GM19463 (cell line): ENCODE measurements around the gene UCP1.
A peak's percentile ranks its signal among the peaks of the same experiment; 100 is the strongest.

ENCODE experiments used
- ATAC-seq: cut with Tn5 transposase; IDR thresholded peaks from one replicate; pipeline ENCODE4 v1.9.1; 2021; ENCODE audit warnings: mild to moderate bottlenecking, moderate library complexity; ENCODE audit not compliant: unreplicated experiment

The UCP1 gene

GRCh38 chr4:140568507-140569306, at the start of gene UCP1:
TSS of gene UCP1 (minus strand) at chr4:140568961. CDS start at chr4:140568729, 232 bp downstream.
- ATAC-seq = no peak

- no peak for ATAC-seq
These were observed 48.9 kb upstream of the UCP1 start for GRCh38 chr4:140617499-140618248.

- ATAC-seq = no peak
These were observed 46.7 kb upstream of the UCP1 start for GRCh38 chr4:140615451-140615850.

- no peak for ATAC-seq
These were observed 43.6 kb upstream of the UCP1 start for GRCh38 chr4:140612357-140612756.

- no peak for ATAC-seq
These were observed 43.1 kb upstream of the UCP1 start for GRCh38 chr4:140611854-140612253.

- ATAC-seq = peak; percentile 65
These were observed 41.0 kb upstream of the UCP1 start for GRCh38 chr4:140609548-140610425.

GRCh38 chr4:140607852-140608251, 39.1 kb upstream of the UCP1 start:
- ATAC-seq = no peak

- no peak for ATAC-seq
These were observed 35.8 kb upstream of the UCP1 start for GRCh38 chr4:140604544-140604943.

- ATAC-seq = no peak
These were observed 34.5 kb upstream of the UCP1 start for GRCh38 chr4:140603286-140603685.

- no peak for ATAC-seq
These were observed 34.0 kb upstream of the UCP1 start for GRCh38 chr4:140602714-140603113.

GRCh38 chr4:140600408-140600807, 31.6 kb upstream of the UCP1 start:
- ATAC-seq = no peak

- ATAC-seq = no peak
These were observed 26.3 kb upstream of the UCP1 start for GRCh38 chr4:140595065-140595464.

- no peak for ATAC-seq
These were observed 15.7 kb upstream of the UCP1 start for GRCh38 chr4:140584439-140584838.

GRCh38 chr4:140581078-140581477, 12.3 kb upstream of the UCP1 start:
- no peak for ATAC-seq

- ATAC-seq = no peak
These were observed 10.5 kb upstream of the UCP1 start for GRCh38 chr4:140579278-140579677.

- ATAC-seq = no peak
These were observed 6.7 kb upstream of the UCP1 start for GRCh38 chr4:140575489-140575888.

GRCh38 chr4:140571620-140572019, 2.9 kb upstream of the UCP1 start:
- ATAC-seq = no peak

GRCh38 chr4:140569307-140569638, 512 bp upstream of the UCP1 start:
- no peak for ATAC-seq

- no peak for ATAC-seq
These were observed 9.1 kb downstream of the UCP1 start for GRCh38 chr4:140559696-140560095.

- ATAC-seq = no peak
These were observed 10.8 kb downstream of the UCP1 start for GRCh38 chr4:140557831-140558435.
